Islet precursor cell (in vitro differentiated cells): ENCODE data around the gene DDX51.

ENCODE experiments used
- DNase-seq: peaks from one replicate; pipeline ENCODE4 v3.0.0-alpha.2; 2018

DDX51 gene

DNA sequence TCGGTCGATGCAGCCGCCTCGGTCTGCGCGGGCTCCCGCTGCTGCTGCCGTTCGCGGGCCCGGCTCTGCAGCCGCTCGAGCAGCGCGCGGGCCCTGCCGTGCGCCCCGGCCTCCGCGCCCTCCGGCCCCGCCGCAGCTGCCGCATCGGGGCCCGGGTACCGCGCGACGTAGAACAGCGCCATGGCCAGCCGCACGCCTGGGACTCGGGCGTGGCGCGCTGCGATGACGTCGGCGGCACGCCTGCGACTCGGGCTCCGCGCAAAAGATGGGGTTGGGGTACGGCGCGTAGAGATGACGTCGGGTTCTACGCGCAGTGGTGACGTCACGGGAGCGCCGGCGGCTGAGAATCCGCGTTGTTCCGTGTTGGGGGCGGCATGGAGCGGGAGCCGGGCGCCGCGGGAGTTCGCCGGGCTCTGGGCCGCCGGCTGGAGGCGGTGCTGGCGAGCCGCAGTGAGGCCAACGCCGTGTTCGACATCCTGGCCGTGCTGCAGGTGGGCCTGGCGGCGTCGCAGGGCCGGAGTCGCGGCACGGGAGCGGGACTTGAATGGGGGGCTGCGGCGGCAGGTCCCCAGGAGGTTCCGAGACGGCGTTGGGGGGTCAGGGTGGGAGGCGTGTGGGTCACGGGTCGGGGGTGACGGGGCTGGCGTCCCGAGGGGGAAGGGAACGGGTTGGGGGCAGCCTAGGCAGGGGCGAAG lies at the start of gene DDX51, which contains the start of gene NOC4L:
TSS of gene DDX51 (minus strand) at position 205 of the 695 bp plus-strand sequence. CDS start at position 182, 23 bp downstream.
TSS of gene NOC4L (plus strand) at position 343 of the 695 bp plus-strand sequence. CDS start at position 375, 32 bp downstream.
- DNase-seq: peak; percentile 97

- no peak for DNase-seq
Observed at GRCh38 chr12:132191715-132192553, 47.8 kb upstream of the DDX51 start.

- no peak for DNase-seq
Observed at GRCh38 chr12:132190834-132191500, 46.8 kb upstream of the DDX51 start.

DNA sequence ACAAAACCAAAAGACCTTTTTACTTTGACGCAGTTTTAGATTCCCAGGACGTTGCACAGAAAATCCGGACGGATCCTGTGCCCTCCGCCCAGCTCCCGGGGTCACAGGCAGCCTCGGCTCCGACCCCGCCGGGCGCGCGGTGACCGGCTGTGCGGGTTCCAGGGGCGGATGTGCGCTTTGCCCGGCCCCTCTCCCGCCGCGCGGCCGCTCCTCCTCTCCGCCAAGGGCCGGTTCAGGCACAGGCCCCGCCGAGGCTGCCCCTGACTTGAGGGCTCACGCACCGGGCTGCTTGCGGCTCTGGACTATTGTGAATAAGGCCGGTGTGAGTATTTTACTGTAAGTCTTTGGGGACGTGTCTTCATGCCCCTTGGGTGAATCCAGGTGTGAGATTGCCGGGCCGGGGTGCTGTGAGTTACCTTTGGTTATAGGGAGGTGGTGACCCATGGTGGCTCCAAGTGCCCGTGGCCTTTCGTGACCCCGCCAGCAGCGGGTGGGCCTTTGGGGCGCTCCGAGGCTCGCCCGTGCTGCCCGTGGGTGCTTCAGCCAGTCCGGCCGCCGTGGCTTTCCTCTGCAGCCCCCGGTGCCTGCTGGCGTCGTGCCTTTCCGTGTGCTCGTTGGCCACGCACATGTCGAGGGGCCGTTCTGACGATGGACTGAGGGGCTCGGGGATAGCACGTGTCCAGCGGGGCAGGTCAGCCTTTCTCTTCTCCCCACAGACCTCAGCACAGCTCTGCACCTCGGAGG lies 46.1 kb upstream of the DDX51 start:
- peak; percentile 80 for DNase-seq

DNA sequence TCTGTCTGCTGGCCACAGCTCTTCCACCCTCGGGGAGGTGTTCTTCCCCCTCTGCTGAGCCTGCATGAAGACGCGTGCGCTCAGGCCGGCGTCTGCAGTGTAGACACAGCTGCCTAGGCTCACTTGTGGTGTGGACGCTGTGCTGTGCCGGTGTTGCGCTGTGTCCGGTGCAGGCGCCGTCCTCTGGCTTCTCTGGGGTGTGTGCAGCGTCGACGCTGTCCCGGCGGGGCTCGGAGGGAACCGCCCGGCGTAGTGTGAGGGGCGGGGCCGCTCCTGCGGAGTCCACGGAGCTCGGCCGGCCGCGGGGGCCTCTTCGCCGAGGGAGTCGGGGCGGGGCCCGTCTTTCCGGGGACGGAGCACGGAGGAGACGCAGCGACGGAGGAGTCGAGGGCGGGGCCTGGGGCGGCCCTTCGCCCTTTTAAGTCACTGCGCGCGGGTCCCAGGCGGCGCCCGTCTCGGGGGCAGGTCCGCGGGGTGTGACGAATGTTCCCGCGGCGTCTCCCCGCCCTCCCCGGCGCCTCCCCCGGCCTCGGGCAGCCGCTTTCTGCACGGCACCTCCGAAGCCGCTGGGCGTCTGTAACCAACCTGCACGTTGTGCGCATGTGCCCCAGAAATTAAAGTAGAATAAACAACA lies 45.4 kb upstream of the DDX51 start:
- peak; percentile 96 for DNase-seq

DNA sequence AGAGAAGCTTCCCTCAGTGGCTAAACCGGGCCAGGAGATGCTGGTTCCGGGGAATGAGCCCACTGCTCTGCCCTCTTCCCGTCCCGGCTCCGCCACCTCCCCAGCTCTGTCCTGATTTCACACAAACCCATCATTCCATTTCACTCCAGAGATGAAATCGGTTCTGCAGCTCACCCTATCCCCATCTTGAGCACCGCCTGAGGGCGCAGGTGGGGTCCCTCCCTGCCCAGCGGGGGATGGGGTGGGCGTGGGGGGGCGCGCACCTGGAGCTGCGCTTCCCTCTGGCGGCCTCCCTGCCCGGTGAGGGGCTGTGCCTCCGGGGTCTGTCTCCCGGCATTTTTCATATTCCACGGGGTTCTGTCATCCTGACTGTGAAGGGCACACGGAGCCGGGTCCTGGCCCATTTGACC lies 44.8 kb upstream of the DDX51 start:
- no peak for DNase-seq

GRCh38 chr12:132188451-132188901 lies 44.4 kb upstream of the DDX51 start:
- no peak for DNase-seq

DNA sequence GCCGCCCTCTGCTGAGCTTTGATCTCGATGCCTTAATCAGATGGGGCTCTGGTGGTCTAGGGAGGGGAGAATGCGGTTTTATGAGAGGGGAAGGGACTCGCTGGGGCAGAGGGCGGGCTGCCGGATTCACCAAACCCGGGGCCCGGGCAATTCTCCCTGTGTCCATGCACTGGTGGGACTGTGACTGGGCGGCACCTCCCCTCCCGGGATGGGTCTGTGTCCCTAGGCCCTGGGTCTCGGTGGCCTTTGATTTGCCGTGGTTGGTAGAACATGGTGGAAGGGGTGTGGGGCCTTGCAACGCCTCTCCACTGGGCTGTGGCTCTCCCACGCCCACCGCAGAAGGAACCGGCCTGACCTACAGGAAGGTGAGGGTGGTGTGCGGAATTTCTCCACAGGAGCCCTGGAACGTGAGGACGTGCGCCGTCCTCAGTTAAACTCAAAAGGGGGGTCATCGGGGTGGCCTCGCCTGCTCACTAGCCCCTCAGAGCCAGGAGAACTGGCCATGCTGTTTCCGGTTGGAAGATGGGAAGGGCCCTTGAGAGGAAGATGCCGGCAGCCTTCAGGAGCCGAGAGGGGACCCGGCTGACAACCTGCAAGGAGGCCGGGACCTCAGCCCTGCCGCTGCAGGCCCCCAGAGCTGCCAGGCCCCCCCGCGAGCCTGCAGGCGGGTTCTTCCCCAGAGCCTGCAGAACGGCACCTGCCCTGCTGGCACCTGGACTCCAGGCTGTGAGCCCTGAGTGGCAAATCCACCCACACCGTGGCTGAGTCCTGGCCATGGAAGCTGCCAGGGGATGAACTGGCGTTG lies 43.7 kb upstream of the DDX51 start:
- no peak for DNase-seq

GRCh38 chr12:132186857-132187620 lies 42.9 kb upstream of the DDX51 start:
- DNase-seq: no peak

- no peak for DNase-seq
Observed at GRCh38 chr12:132186208-132186856, 42.2 kb upstream of the DDX51 start.

DNA sequence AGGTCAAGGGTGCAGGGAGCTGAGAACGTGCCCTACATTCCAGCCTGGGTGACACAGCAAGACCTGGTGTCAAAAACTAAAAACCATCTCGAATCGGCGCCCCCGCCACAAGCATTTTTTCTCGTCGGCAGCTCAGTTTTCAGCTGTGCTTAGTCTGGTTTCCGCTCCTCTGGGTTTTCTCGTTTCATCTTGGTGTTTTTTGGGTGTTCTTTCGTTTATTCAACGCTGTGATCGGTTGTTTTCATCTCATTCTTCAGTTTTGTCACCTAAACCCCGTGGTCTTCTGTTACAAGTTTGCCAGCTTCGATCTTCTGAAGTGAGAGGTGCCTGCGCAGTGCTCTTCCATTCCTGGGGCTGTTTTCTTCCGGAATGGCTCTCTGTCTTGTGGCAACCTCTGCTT lies 41.6 kb upstream of the DDX51 start:
- DNase-seq: no peak

DNA sequence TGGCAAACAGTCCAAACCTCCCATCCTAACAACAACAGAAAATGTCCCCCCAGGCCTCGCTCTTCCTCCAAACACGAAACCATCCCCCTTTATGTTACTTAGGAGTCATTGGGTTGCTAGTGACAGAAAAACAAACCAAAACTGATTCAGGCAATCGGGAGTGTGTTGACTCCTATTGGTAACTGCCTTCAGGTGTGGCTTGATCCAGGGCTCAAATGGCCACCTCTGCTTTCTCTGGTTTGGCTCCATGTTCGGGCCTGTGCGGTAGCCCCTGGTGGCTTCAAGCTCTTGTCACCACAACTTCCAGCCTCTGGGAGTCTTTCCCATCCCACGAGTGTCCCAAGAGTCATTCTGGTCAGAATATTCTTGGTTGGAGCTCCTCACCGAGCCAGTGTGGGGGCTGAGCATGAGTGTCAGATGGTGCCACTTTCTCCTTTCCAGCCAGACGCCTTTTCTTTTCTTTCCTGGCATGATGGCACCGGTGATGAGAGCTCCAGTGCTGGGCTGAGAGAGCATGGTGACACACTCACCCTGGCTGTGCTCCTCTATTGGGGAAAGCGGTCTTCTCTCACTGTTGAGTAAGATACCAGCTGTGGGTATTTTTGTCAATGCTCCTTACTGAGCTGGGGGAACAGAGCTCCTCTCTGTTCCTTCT lies 38.7 kb upstream of the DDX51 start:
- no peak for DNase-seq

GRCh38 chr12:132182206-132182710 lies 38.1 kb upstream of the DDX51 start:
- DNase-seq: no peak

DNA sequence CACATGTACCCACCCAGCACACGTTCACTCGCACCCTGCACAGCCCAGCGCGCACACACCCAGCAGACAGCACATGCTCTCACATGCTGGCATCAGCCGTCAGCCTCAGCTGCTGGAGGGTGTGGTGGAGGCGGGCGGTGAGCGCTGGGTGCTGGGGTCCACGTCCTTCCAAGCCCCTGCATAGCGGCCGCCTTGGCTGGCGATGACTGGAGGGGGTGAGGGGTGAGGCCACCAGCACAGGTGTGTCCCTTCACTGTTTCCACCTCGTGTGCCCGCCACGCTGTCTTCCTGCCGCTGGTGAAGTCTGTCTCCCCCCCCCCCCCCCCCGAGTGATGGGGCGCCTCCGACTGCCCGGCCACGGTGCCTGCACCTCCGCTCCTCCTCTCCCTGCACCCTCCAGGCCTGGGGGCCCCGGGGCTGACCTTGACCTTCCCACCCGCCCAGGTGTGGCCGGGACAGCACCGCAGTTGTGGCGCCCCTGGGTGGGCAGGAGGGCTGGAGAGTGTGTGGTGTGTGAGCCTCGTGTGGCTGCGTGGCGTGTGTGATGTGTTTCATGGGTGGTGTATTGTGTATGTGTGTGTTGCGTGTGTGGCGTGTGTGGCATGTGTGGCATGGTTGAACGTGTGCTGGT lies 37.6 kb upstream of the DDX51 start:
- no peak for DNase-seq

DNA sequence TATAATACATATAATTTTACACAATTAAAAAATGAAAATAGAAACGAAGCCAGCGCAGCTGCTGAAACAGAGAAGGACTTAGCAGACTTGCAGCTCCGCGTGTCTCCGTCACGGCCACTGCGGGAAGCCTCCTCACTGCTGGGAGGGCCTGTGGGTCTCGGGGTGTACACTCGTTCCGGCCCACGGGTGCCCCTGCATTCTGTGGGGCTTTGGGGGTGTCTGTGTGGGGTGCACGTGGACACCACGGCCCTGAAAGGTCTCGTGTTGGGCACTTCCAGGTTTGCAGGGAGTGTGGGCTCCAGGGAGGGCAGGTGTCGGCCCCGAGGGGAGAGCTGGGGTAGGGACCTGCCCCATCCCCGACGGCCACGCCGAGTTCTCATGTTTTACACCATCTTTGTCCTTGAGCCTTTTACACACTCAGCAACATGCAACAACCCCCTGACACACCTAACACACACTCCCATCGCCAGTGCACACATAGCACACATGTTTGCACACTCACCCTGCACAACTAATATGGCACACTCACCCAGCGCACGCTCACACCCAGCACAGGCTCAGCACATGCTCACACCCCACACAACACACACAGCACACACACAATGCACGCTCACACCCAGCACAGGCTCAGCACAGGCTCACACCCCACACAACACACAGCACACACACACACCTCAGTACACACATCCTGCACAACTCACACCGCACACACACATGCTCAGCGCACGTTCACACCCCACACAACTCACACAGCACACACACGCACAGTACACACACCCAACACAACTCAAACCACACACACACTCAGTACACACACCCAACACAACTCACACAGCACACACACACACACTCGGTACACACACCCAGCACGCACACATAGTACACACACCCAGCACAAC lies 36.8 kb upstream of the DDX51 start:
- DNase-seq: no peak

GRCh38 chr12:132179431-132180362 lies 35.6 kb upstream of the DDX51 start:
- no peak for DNase-seq
